Left ventricle myocardium superior (tissue), 1 donor: Measurements from ENCODE around the gene TRIM56. TPM values are rescaled to one million over a fixed set of nuclear protein-coding genes. Genes with fewer than 3 reads are reported as not detected.
A peak's percentile ranks its signal among the peaks of the same experiment; 100 is the strongest.
"Not testable (repeated sequence)": the region's sequence is repeated elsewhere in the genome, so short reads cannot be mapped to it uniquely, and the experiment has no call there.

ENCODE experiments used
- ATAC-seq: fragments of 200-7000 bp; cut with Tn5 transposase; one replicate; pipeline ENCODE4 v1.9.1; 2020; ENCODE audit warnings: mild to moderate bottlenecking, moderate library complexity
- DNase-seq: peaks from one replicate; pipeline ENCODE4 v3.0.0-alpha.2; 2020
- intact Hi-C: fragments of 100-400 bp; cut with micrococcal nuclease; formaldehyde crosslinking; loops from one replicate; pipeline ENCODE4 v1.11.0; 2022
- long read RNA-seq: library from polyadenylated mRNA; unstranded; transcript quantifications from one replicate; pipeline ENCODE4 v2.0.0, GENCODE V29; 2021
- total RNA-seq: library from RNA; stranded (reverse); fragmentation: NEBNext Ultra II Directional; extraction: Animal tissue kit (Norgen Biotek cat#: 25700); gene quantifications from one replicate; pipeline ENCODE4 v1.2.1, GENCODE V29; 2021
- donor health status: DM: no; HTN: yes; CAD: no; lungs with severe emphysema.

TRIM56 gene, protein sequence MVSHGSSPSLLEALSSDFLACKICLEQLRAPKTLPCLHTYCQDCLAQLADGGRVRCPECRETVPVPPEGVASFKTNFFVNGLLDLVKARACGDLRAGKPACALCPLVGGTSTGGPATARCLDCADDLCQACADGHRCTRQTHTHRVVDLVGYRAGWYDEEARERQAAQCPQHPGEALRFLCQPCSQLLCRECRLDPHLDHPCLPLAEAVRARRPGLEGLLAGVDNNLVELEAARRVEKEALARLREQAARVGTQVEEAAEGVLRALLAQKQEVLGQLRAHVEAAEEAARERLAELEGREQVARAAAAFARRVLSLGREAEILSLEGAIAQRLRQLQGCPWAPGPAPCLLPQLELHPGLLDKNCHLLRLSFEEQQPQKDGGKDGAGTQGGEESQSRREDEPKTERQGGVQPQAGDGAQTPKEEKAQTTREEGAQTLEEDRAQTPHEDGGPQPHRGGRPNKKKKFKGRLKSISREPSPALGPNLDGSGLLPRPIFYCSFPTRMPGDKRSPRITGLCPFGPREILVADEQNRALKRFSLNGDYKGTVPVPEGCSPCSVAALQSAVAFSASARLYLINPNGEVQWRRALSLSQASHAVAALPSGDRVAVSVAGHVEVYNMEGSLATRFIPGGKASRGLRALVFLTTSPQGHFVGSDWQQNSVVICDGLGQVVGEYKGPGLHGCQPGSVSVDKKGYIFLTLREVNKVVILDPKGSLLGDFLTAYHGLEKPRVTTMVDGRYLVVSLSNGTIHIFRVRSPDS
- total RNA-seq, result 16.6 TPM
- long read RNA-seq, full-length matches to known transcripts, result 13 of 34 reads
- long read RNA-seq, partial matches to known transcripts, result 0 of 34 reads
- long read RNA-seq, other reads (novel, unspliced or antisense), result 21 of 34 reads

GRCh38 chr7:101085162-101085964 lies at the start of gene TRIM56:
Gene TRIM56 (plus strand): TSS chr7:101085481. CDS start chr7:101087313, 1,832 bp downstream.
- peak; percentile 96 for ATAC-seq
- intact Hi-C loops, result loop anchor here (10.0 kb wide), 1 partner anchor 59 kb away; no protein-coding TSS in a partner anchor
- peak; percentile 91 for DNase-seq

- no peak for DNase-seq
These were observed 49.3 kb upstream of the TRIM56 start for GRCh38 chr7:101035941-101036340.

GRCh38 chr7:101041283-101041682 lies 44.0 kb upstream of the TRIM56 start:
- DNase-seq, intact Hi-C loops, ATAC-seq: not testable (repeated sequence)

More at GRCh38 chr7:101035941-101036340, 49.3 kb upstream of the TRIM56 start:
- intact Hi-C loops, result no loop called here
- no peak for ATAC-seq

DNA sequence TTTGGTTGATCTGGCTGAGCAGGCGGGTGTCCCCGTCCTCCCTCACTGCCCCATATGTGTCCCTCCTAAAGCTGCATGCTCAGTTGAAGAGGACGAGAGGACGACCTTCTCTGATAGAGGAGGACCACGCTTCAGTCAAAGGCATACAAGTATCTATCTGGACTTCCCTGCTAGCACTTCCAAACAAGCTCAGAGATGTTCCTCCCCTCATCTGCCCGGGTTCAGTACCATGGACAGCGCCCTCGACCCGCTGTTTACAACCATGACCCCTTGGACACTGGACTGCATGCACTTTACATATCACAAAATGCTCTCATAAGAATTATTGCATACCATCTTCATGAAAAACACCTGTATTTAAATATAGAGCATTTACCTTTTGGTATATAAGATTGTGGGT lies 26.9 kb upstream of the TRIM56 start:
- DNase-seq (peak; percentile 77), ATAC-seq (peak; percentile 78)
- intact Hi-C loops, result loop anchor here (5.0 kb wide), 1 partner anchor 161 kb away; the partner anchor contains the start of gene ACHE

GRCh38 chr7:101059620-101059942 lies 25.7 kb upstream of the TRIM56 start:
- intact Hi-C loops, result loop anchor here (5.0 kb wide), 1 partner anchor 162 kb away; the partner anchor contains the start of gene ACHE
- no peak for ATAC-seq
- DNase-seq, result no peak

DNA sequence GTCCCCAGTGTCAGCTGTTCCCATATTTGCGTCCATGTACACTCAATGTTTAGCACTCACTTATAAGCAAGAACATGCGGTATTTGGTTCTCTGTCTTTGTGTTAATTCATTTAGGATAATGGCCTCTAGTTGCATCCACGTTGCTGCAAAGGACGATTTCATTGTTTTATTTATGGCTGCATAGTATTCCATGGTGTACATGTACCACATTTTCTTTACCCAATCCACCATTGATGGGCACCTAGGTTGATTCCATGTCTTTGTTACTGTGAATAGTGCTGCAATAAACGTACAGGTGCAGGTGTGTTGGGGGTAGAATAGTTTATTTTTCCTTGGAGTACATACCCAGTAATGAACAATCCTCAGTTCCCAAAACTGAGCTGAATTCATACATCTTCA lies 24.3 kb upstream of the TRIM56 start:
- ATAC-seq, result no peak
- intact Hi-C loops, result no loop called here
- DNase-seq, result no peak

GRCh38 chr7:101064176-101064550 lies 21.1 kb upstream of the TRIM56 start:
- intact Hi-C loops, DNase-seq, ATAC-seq: not testable (repeated sequence)

GRCh38 chr7:101065162-101065561 lies 20.1 kb upstream of the TRIM56 start:
- intact Hi-C loops, DNase-seq, ATAC-seq: not testable (repeated sequence)

DNA sequence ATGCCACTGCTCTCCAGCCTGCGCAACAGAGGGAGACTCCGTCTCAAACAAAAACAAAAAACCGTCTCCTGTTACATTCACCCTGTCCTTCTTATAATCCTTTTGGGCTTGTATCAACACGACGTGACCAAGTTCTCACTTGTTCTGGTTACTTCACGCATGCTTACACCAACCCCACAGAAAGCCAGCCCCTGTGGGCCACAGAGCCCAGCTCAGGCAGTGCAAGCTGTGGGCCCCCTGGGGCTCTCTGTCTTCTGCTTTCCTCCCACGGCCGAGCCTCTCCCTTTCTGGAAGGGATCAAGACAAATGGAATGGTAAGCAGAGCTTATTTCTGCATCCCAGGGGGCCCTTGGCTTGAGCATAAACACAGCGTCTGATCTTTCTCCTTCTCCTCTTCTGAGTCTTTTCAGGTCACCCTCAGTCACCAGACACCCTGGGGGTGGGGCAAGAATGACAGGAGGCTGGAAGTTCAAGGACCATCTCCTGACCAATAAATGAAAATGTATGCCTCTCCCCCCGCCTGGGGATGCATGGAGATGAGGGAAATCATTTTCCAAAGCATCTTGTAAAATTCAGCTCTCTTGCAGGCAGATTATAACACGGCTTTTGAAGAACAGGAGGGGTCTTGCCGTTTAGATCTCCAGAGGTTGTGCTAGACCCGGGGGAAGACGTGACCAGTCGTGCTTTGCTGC lies 19.0 kb upstream of the TRIM56 start:
- ATAC-seq (peak; percentile 60), DNase-seq (peak; percentile 38)
- intact Hi-C loops, result no loop called here

GRCh38 chr7:101066833-101067177 lies 18.5 kb upstream of the TRIM56 start:
- ATAC-seq (no peak), DNase-seq (no peak)
- intact Hi-C loops, result no loop called here

- DNase-seq (no peak), ATAC-seq (no peak)
- intact Hi-C loops, result no loop called here
These were observed 16.9 kb upstream of the TRIM56 start for GRCh38 chr7:101068401-101068800.

DNA sequence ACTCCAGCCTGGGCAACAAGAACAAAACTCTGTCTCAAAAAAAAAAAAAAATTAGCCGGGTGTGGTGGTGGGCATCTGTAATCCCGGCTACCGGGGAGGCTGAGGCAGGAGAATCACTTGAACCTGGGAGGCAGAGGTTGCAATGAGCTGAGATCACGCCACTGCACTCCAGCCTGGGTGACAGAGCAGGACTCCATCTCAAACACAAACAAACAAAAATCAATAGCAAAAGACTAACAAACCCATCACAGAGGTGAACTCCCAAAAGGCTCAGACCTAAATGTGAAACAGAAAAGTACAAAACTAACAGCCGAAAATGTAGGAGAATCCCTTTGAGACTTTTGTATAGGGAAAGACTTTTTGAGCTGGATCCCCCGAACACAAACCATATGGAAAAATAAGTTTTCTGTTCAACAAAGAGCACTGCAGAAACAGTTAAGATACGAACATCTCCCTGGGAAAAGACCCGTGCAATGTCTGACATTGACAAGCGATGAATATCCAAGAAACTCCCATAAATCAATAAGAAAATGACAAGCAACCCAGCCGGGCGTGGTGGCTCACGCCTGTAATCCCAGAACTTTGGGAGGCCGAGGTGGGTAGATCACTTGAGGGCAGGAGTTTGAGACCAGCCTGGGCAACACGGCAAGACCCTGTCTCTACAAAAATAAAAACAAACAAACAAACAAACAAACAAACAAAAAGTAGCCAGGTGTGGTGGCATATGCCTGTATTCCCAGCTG lies 13.7 kb upstream of the TRIM56 start:
- DNase-seq, ATAC-seq, intact Hi-C loops: not testable (repeated sequence)

- ATAC-seq, result no peak
- DNase-seq, result no peak
- intact Hi-C loops, result no loop called here
These were observed 9.6 kb upstream of the TRIM56 start for GRCh38 chr7:101075646-101076045.

DNA sequence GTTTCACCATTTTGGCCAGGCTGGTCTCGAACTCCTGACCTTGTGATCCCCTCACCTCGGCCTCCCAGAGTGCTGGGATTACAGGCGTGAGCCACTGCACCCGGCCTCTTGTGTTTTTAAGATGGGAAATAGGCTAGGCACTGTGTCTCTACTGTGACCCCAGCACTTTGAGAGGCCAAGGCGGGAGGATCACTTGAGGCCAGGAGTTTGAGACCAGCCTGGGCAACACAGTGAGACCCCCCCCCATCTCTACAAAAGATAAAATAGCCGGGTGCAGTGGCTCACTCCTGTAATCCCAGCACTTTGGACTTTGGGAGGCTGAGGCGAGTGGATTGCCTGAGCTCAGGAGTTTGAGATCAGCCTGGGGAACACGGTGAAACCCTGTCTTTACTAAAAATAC lies 9.1 kb upstream of the TRIM56 start:
- ATAC-seq, intact Hi-C loops, DNase-seq: not testable (repeated sequence)

- ATAC-seq, result peak; percentile 89
- intact Hi-C loops, result no loop called here
- peak; percentile 74 for DNase-seq
These were observed 7.8 kb upstream of the TRIM56 start for GRCh38 chr7:101077303-101078086.

- no peak for DNase-seq
- intact Hi-C loops, result loop anchor here (10.0 kb wide), 1 partner anchor 63 kb away; no protein-coding TSS in a partner anchor
- no peak for ATAC-seq
These were observed 3.8 kb upstream of the TRIM56 start for GRCh38 chr7:101081432-101081831.

- intact Hi-C loops, result loop anchor here (10.0 kb wide), 1 partner anchor 60 kb away; no protein-coding TSS in a partner anchor
- DNase-seq (no peak), ATAC-seq (no peak)
These were observed 468 bp upstream of the TRIM56 start for GRCh38 chr7:101084865-101085161.
